ENCODE data around the gene ARMC7. TPM values are rescaled to one million over a fixed set of nuclear protein-coding genes. Genes with fewer than 3 reads are reported as not detected.

Gene ARMC7
- total RNA-seq, 1 donor from 2014 or later, result 15.4 TPM

GRCh38 chr17:75073618-75074047 lies 36.1 kb upstream of the ARMC7 start:
- ATAC-seq (ENCODE audit: low read depth) (no peak), DNase-seq (no peak)
- intact Hi-C loops (cut with micrococcal nuclease), result loop anchor here (5.0 kb wide), 1 partner anchor 129 kb away; no protein-coding TSS in a partner anchor
- Mint-ChIP-seq H3K9me3 (no peaks in the 10 kb centered on the region), H3K4me1 (peaks cover 16% of the 10 kb centered on the region), H3K36me3 (ENCODE audit: low read depth) (no peaks in the 10 kb centered on the region), H3K27me3 (no peaks in the 10 kb centered on the region), H3K4me3 (no peak overlapping the region), H3K27ac (no peak overlapping the region)
- ChIA-PET POLR2A (interaction anchor here (0.7 to 1.2 kb wide), 2 partner anchors 17 to 60 kb away, joined by 4 to 10 read pairs; no protein-coding TSS in a partner anchor), CTCF (interaction anchor here (2.3 kb wide), 1 partner anchor 41 kb away, joined by 7 read pairs; no protein-coding TSS in a partner anchor)
- no peak for TF ChIP-seq CTCF (IDR thresholded peaks at IDR 0.05)

GRCh38 chr17:75074532-75074931 lies 35.2 kb upstream of the ARMC7 start:
- H3K4me3 Mint-ChIP-seq, result no peak overlapping the region
- CTCF ChIA-PET, result no interaction called here
- TF ChIP-seq CTCF (IDR thresholded peaks at IDR 0.05), result no peak

GRCh38 chr17:75075597-75076336 lies 34.0 kb upstream of the ARMC7 start:
- no peaks in the 10 kb centered on the region for H3K9me3 Mint-ChIP-seq
- intact Hi-C loops (cut with micrococcal nuclease), result loop anchor here (2.0 kb wide), 1 partner anchor 33 kb away; the partner anchor contains the start of gene ARMC7
- DNase-seq (no peak), ATAC-seq (ENCODE audit: low read depth) (no peak)
- H3K27ac Mint-ChIP-seq, result no peak overlapping the region
- no peak for TF ChIP-seq CTCF (IDR thresholded peaks at IDR 0.05)
- no peaks in the 10 kb centered on the region for H3K27me3 Mint-ChIP-seq
- CTCF ChIA-PET, result no interaction called here
- H3K36me3 Mint-ChIP-seq (ENCODE audit: low read depth), result no peaks in the 10 kb centered on the region
- H3K4me3 Mint-ChIP-seq, result no peak overlapping the region
- POLR2A ChIA-PET, result interaction anchor here (0.6 to 1.2 kb wide), 4 partner anchors 12 to 69 kb away, joined by 5 to 15 read pairs (median 6); partner anchors contain the start of gene SLC16A5
- H3K4me1 Mint-ChIP-seq, result peaks cover 29% of the 10 kb centered on the region

More at GRCh38 chr17:75074532-75074931, 35.2 kb upstream of the ARMC7 start:
- Mint-ChIP-seq H3K9me3 (no peaks in the 10 kb centered on the region), H3K27me3 (no peaks in the 10 kb centered on the region), H3K27ac (no peak overlapping the region), H3K4me1 (peaks cover 24% of the 10 kb centered on the region), H3K36me3 (ENCODE audit: low read depth) (no peaks in the 10 kb centered on the region)
- intact Hi-C loops (cut with micrococcal nuclease), result loop anchor here (5.0 kb wide), 1 partner anchor 128 kb away; no protein-coding TSS in a partner anchor
- no peak for DNase-seq
- no peak for ATAC-seq (ENCODE audit: low read depth)
- POLR2A ChIA-PET, result no interaction called here

GRCh38 chr17:75077072-75077495 lies 32.7 kb upstream of the ARMC7 start:
- peaks cover 29% of the 10 kb centered on the region for H3K4me1 Mint-ChIP-seq
- H3K27ac Mint-ChIP-seq, result peak overlapping the region; percentile 72
- intact Hi-C loops (cut with micrococcal nuclease), result loop anchor here (1.0 to 2.0 kb wide), 2 partner anchors 10 to 32 kb away; partner anchors contain the start of genes ARMC7 and SLC16A5
- TF ChIP-seq CTCF (IDR thresholded peaks at IDR 0.05), result no peak
- CTCF ChIA-PET, result interaction anchor here (1.0 to 2.9 kb wide), 4 partner anchors 26 to 124 kb away, joined by 3 to 16 read pairs (median 6); partner anchors contain the start of gene NT5C
- ATAC-seq (ENCODE audit: low read depth) (no peak), DNase-seq (no peak)
- POLR2A ChIA-PET, result interaction anchor here (1.2 to 1.5 kb wide), 2 partner anchors 11 to 25 kb away, joined by 12 to 15 read pairs; partner anchors contain the start of gene SLC16A5
- H3K36me3 Mint-ChIP-seq (ENCODE audit: low read depth), result no peaks in the 10 kb centered on the region
- no peaks in the 10 kb centered on the region for H3K9me3 Mint-ChIP-seq
- peak overlapping the region; percentile 83 for H3K4me3 Mint-ChIP-seq
- no peaks in the 10 kb centered on the region for H3K27me3 Mint-ChIP-seq
